Medulla oblongata (tissue), 1 donor: ENCODE measurements around the gene PRKG1.
"Not testable (repeated sequence)": the region's sequence is repeated elsewhere in the genome, so short reads cannot be mapped to it uniquely, and the experiment has no call there.

Source experiments
- DNase-seq: peaks from one replicate; pipeline ENCODE4 v3.0.0-alpha.2; 2015; ENCODE audit errors: extremely low spot score

Gene PRKG1

DNA sequence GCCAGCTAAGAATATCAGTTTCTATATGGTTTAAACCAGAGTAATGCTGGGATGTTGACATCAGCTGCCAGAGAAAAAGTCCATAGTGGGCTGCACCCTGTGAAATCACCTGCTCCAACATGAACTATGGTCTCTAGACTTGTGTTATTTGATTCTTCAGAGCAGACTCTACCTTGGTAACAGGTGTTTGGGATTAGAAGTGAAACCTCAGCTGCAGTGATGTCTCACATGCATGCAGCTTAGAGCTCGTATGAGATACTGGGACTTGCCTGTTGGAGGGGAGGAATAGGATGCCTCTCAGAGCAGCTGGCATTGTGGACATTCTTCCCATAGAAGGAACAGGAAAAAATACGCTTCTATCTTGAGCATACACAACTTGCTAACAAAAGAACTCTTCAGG lies 912.2 kb downstream of the PRKG1 start:
- no peak for DNase-seq

- no peak for DNase-seq
These were observed 919.2 kb downstream of the PRKG1 start for GRCh38 chr10:51993475-51993874.

DNA sequence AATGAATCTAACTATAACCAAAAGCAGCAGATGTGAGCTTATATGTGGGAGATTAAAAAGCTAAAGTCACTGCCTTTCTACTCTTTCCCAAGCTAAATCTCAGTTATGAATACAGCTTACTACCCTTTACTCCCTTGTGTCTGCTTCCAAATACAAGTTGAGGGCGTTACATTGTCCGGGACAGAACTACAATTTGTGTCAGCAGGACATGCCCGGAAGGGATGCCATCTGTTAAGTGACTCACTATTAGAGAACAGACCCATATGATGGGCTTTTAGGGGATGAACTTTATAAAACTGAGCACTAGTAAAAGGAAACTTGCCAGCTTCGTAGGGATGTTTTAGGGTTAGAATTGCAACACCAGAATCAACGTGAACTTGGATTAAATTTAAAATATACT lies 924.8 kb downstream of the PRKG1 start:
- DNase-seq, result no peak

- DNase-seq, result peak; percentile 46
These were observed 930.2 kb downstream of the PRKG1 start for GRCh38 chr10:52004342-52004949.

- no peak for DNase-seq
These were observed 932.8 kb downstream of the PRKG1 start for GRCh38 chr10:52007091-52007490.

DNA sequence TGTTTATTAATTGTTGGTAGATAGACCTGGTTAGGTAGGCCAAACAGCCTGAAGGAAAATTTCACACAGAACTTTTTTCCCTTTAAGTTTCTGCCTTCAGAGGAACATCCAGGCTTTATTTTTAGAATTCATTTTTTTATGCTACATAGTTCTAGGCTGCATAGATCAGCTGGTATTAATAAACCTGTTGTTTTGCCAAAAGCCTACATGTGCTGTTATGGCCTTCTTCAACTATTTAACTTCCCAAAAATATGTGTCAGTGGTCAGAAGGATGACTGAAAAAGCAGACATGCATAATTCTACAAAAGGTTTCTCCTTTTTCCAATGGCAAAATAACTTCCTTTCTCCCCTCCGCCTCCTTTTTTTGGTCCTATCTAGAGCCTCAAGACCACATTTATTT lies 936.8 kb downstream of the PRKG1 start:
- DNase-seq, result no peak

GRCh38 chr10:52019077-52019555 lies 944.8 kb downstream of the PRKG1 start:
- DNase-seq, result no peak

- no peak for DNase-seq
These were observed 945.4 kb downstream of the PRKG1 start for GRCh38 chr10:52019656-52020055.

GRCh38 chr10:52020173-52020572 lies 945.9 kb downstream of the PRKG1 start:
- DNase-seq, result no peak

- DNase-seq, result no peak
These were observed 946.4 kb downstream of the PRKG1 start for GRCh38 chr10:52020702-52021101.

GRCh38 chr10:52027055-52027705 lies 952.9 kb downstream of the PRKG1 start:
- DNase-seq, result no peak

DNA sequence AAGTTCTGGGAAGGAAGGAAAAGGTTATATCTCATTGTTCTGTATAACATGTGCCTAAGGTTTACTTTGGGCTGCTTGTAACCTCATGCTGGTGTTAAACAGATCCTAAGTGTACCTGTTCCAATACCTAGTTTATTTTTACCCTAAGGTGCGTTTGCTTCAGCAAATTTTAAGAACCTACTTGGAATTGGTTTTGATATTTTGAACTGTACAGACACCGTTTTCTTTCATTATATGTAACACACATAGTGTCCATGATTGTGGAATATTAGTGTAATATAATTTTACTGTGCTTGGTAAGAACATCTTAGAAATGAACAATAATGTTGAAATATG lies 954.2 kb downstream of the PRKG1 start:
- DNase-seq, result no peak

DNA sequence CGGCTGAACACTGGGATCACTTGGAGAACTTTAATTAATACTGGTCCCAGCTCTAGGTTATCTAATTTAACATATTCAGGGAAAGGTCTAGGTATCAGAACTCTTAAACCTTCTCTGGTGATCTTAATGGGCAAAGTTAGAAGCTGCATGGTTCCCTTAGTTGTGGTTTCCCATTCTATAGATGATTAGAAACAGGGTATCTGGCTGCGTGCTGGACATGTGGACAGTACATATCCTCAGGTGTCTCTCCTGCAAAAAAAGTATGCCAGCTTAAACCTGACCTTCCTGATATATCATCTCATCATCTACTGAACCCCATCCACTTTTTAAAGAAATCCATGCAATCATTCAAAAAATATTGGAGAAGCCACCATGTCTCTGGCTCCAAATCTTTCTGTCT lies 955.3 kb downstream of the PRKG1 start:
- no peak for DNase-seq

DNA sequence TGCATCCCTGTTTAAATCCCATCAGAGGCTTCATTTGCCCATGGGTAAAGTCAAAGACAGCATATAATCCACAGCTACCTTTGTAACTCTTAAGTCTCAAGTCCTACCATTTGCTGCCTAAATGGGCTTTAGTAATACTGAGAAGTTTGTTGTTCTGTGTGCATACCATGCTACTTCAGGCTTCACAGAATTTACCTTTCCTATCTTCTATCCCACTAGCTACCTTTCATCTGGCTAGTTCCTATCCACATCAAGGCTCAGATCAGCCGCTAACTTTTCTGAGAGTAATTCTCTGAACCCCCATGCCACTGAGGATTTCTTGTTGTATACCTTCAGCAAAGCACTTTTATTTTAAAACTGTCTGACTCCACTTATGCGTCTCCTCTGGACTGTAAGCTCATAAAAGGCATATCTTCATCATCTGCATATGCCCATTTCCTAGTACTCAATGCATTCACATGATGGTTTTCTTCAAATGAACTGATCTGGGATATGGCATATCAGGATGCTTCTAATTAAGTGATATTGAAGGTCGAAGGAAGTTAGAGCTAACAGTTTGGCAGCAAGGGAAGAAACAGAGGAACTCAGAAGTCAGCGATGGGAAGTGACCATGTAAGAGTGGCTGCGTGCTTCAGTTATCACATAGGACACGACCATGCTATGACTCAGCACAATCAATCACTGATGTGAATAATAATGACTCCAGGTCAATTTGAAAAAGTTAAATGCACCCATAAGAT lies 955.9 kb downstream of the PRKG1 start:
- no peak for DNase-seq

- no peak for DNase-seq
These were observed 956.7 kb downstream of the PRKG1 start for GRCh38 chr10:52030975-52031374.

DNA sequence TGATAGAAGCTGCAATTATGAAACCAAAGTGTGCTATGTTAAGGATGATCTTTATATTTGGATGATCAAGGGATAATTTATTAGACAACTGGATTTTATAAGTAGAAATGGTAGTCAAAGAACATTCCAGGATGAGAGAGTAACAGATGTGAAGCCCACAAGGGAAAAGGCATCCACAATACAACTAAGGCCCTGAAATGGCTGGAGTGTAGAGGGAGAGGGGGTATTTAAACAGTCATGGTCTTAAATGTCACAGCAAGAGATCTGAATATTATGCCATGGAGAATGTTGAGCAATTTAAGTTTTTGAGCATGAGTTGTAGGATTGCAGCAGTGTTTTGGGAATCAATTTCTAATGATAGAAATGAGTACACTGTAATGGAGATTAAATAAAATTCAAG lies 957.5 kb downstream of the PRKG1 start:
- DNase-seq, result no peak

GRCh38 chr10:52032681-52033629 lies 958.7 kb downstream of the PRKG1 start:
- no peak for DNase-seq

- not testable (repeated sequence) for DNase-seq
These were observed 964.9 kb downstream of the PRKG1 start for GRCh38 chr10:52039002-52039793.

DNA sequence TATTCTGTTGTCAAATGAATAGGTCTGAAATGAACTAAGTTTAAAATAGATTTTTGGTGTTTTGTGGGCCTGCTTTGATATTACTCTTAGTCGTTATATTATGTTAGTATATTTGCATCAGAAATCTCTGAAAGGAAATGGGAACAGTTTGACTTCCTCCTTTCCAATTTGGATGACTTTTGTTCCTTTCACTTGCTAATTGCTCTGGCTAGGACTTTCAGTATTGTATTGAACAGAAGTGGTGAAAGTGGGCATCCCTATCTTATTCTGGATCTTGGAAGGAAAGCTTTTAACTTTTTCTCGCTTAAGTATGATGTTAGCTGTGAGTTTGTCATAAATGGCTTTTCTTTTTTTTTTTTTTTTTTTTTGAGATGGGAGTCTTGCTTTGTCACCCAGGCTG lies 966.2 kb downstream of the PRKG1 start:
- no peak for DNase-seq

DNA sequence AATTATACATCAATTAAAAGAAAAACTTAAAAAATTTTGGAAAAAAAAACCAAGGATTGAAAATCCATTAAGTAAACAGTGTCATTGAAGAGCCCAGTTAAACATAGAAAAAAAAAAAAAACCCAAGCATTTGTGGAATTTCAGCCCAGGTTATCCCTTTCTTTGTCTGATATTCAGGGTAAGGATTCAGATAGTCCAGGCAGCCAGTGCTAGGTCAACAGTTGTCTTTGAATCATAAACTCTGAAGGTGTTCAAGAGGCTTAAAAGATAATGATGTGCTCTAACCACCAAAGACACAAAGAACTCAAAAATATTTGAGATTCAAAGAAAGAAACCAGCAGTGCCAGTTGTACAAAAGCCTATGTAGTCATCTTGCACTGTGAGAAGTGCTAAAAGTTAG lies 969.5 kb downstream of the PRKG1 start:
- DNase-seq, result no peak

DNA sequence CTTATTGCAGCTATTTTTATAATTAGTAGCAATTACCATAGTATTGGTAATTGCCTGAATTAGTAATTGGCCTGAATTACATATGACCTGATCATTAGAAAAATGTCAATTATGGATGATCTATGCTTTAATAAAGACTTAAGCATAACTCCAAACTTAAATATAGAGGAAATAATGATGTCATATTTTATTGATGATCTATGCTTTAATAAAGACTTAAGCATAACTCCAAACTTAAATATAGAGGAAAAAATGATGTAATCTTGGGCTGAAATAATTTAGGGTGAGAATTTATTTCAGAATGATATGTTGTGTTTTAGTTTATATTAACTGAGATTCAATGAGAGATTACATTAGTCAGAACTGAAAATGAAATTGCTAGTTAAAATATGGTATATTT lies 973.8 kb downstream of the PRKG1 start:
- no peak for DNase-seq
